ENCODE data around the gene NIPAL1.
"Not testable (repeated sequence)": the region's sequence is repeated elsewhere in the genome, so short reads cannot be mapped to it uniquely, and the experiment has no call there.

Gene NIPAL1

GRCh38 chr4:48016141-48017107 is at the start of gene NIPAL1, which contains the start of gene CNGA1:
Gene NIPAL1 (plus strand): TSS chr4:48016772. CDS start chr4:48016840, 68 bp downstream.
Gene CNGA1 (minus strand): TSS chr4:48016681. CDS start chr4:47952689, 63,992 bp downstream.
- DNase-seq, result no peak

GRCh38 chr4:47968847-47969246 is 47.7 kb upstream of the NIPAL1 start:
- DNase-seq, result no peak

GRCh38 chr4:47972181-47972580 is 44.4 kb upstream of the NIPAL1 start:
- no peak for DNase-seq

- no peak for DNase-seq
These were observed 43.9 kb upstream of the NIPAL1 start for GRCh38 chr4:47972721-47973120.

GRCh38 chr4:47974566-47974965 is 42.0 kb upstream of the NIPAL1 start:
- no peak for DNase-seq

- no peak for DNase-seq
These were observed 26.4 kb upstream of the NIPAL1 start for GRCh38 chr4:47990145-47990544.

- not testable (repeated sequence) for DNase-seq
These were observed 24.1 kb upstream of the NIPAL1 start for GRCh38 chr4:47992475-47992874.

- DNase-seq, result no peak
These were observed 20.6 kb upstream of the NIPAL1 start for GRCh38 chr4:47996021-47996420.

GRCh38 chr4:48002267-48002666 is 14.3 kb upstream of the NIPAL1 start:
- DNase-seq, result no peak

- not testable (repeated sequence) for DNase-seq
These were observed 13.0 kb upstream of the NIPAL1 start for GRCh38 chr4:48003568-48003967.

- no peak for DNase-seq
These were observed 10.8 kb upstream of the NIPAL1 start for GRCh38 chr4:48005781-48006180.

- DNase-seq, result no peak
These were observed 8.5 kb upstream of the NIPAL1 start for GRCh38 chr4:48008021-48008596.

GRCh38 chr4:48010906-48011305 is 5.7 kb upstream of the NIPAL1 start:
- DNase-seq, result not testable (repeated sequence)

GRCh38 chr4:48011722-48012121 is 4.8 kb upstream of the NIPAL1 start:
- DNase-seq, result no peak

GRCh38 chr4:48012824-48013223 is 3.7 kb upstream of the NIPAL1 start:
- no peak for DNase-seq

GRCh38 chr4:48015216-48015615 is 1.4 kb upstream of the NIPAL1 start:
- no peak for DNase-seq

GRCh38 chr4:48015678-48016077 is 894 bp upstream of the NIPAL1 start:
- no peak for DNase-seq

- no peak for DNase-seq
These were observed 568 bp downstream of the NIPAL1 start for GRCh38 chr4:48017108-48017571.

- DNase-seq, result no peak
These were observed 1.5 kb downstream of the NIPAL1 start for GRCh38 chr4:48018112-48018511.

GRCh38 chr4:48021100-48021499 is 4.5 kb downstream of the NIPAL1 start:
- DNase-seq, result no peak

GRCh38 chr4:48022192-48022799 is 5.7 kb downstream of the NIPAL1 start:
- DNase-seq, result no peak

GRCh38 chr4:48024522-48024921 is 8.0 kb downstream of the NIPAL1 start:
- DNase-seq, result no peak

- DNase-seq, result no peak
These were observed 8.4 kb downstream of the NIPAL1 start for GRCh38 chr4:48025005-48025404.

GRCh38 chr4:48027653-48028052 is 11.1 kb downstream of the NIPAL1 start:
- DNase-seq, result no peak
